Measurements from ENCODE around the gene PRB2.
"Not testable (repeated sequence)": the region's sequence is repeated elsewhere in the genome, so short reads cannot be mapped to it uniquely, and the experiment has no call there.

Gene PRB2

DNA sequence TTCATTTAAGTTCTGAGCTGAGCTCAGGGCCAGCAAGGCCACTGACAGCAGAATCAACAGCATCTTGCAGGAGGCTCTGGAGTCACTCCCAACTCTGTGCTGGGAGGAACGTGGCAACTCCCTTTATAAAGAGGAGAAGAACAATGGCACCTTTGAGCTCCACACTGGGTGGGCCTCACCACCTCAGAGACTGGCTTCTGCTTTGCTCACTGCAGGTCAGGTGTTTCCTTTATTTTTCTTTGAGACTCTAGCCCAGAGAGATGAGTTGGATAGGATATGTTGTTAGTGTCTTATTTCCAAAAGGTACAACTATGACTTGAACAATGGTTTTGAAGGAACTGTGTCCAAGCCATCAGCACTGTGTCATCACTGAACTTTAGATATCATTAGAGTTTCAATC, at the start of gene PRB2:
Gene PRB2 (minus strand): TSS at position 101 of the 400 bp plus-strand sequence. CDS start 38 bp downstream, at position 63.
- not testable (repeated sequence) for DNase-seq

DNA sequence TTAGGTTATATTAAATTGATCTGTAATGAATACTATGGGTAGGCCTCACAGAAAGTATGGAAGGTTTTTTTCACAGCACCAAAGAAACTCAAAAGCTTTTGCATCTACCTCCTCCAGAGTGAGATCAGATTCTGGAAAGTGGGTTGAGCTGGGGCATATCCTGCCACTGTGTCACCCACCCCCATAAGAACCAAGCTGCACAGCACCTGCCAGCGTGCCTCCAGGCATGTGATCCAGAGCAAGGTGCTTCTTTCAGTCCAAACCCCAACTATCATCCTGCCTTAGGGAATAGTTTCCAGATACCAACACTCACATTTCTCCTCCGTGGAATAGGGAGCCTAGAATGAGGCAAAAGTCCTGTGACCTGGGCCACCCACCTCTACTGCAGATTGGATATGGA, 42.6 kb upstream of the PRB2 start:
- DNase-seq: no peak

DNA sequence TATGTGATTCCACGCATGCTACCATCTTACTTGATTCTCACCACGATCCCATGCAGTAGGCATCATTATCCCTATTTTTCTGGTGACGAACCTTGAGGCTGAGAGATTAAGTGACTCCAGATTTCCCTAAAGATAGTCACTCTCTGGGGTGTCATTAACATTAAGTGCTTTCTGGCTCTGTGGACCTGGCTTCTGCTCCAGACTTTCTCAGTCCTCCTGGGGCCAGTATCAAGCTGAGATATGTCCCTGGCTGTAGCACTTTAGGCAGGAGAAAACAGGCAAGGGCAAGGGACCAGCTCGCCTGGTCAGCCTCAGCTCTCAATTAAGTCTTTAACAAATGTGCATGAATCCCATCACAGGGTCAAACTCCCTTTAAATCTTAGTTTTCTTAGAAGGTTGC, 38.3 kb upstream of the PRB2 start:
- DNase-seq: no peak

DNA sequence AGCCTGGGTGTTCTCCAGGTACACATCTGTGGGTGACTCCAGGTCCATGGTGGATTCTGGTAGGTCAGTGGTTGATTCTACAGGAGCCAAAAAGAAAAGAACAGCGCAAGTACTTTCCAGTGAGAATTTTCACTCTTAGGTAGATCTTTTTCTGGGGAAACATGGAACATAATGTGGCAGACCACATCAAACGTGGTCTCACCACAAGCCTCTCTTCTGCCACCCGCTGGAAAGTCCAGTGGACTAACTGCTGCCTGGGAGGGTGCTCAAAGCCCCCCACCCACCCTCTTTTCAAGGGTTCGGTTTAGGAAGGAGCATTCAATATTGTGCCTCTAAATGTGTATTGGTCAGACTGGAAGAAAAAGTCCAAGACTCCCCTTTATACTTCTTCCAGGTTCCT, 36.1 kb upstream of the PRB2 start:
- DNase-seq: no peak

DNA sequence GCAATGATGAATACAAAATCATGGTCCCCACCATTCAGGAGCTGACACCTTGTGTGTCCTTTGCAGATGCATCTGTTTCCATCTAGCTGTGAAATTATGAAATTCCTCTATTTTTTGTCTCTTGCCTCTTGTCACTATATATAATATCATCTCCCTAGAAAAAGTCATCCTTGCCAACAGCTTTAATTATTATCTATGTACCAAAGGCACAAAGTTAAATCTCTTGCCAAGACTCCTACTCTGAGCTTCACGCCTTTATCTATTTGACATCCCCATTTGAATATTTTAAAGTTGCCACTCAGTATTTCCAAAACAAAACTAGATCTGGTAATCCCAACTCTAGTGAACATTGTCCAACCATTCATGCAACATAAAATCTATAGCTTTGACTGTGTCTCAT, 32.0 kb upstream of the PRB2 start:
- no peak for DNase-seq

DNA sequence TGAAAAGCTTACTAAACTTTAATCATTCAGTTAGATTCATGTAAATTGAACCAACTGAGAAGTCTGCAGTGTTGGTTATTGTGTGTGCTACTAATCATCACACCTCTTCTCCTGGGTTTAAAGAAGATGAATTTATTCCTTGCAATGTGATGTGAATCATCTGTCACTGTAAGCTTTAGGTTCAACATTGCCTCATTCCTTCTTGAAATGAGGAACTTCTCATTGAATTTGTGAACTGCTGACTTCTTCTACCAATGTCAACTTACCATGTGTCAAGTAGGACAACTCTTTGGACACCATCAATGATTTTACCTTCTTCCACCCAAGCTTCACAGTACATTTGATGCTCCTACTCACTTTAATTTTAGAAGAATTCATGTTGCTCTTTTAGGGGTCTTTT, 17.4 kb upstream of the PRB2 start:
- peak; percentile 5 to 25 for DNase-seq

DNA sequence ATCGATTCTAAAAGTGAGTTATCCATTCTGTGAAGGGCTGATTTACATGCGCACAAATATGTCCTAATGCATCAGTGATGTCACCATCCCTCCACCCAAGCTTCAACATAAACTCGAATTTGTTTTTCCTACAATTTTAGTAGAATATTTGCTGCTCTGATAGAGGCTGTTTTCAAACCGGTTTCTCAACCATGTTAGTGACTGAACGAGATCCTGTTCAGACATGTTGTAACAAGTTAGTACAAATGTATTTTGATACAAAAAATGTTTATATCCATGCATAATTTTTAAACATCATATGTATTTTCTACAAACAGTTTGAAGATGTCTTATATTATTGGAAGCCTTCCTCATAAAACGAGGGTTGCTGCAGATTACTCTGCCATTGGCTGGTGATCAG, 12.7 kb upstream of the PRB2 start:
- no peak for DNase-seq

DNA sequence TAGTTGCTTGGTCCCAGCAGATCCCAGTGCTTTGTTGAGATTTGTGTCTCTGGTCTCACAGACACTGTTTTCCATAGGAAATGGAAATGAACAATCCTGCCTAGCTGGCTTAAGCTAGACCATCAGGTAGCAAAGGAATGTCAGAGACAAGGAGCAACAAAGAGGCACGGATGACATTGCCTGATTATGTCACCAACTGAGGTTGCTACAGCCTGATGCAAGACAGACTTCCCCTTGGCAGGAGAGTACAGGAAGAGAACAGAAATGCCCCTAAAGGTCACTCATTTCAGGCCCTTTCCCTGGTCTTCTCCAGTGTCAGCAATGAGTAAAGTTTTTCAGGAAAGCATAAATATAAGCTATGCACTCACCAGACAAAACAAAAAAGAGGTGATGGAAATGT, 2.0 kb upstream of the PRB2 start:
- peak; percentile 47 to 55 for DNase-seq

DNA sequence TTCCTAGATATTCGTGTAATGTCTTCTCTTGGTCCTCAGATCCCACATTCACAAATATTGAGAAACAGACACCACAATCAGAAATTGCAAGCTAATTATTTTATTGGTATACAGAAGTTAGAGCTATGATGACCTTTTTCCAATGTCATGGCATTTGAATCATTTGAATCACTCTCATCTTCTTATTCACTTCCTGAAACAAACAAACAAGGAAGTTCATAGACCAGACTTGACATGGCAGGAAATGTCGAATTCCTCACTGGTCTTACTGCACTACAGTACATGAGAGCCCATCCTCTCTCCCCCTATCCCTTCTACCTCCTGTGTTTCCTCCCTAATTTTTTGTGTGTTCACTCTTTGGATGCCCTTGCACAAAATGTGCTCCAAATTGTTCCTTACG, 3.9 kb downstream of the PRB2 start:
- DNase-seq: peak; percentile 28 to 29

DNA sequence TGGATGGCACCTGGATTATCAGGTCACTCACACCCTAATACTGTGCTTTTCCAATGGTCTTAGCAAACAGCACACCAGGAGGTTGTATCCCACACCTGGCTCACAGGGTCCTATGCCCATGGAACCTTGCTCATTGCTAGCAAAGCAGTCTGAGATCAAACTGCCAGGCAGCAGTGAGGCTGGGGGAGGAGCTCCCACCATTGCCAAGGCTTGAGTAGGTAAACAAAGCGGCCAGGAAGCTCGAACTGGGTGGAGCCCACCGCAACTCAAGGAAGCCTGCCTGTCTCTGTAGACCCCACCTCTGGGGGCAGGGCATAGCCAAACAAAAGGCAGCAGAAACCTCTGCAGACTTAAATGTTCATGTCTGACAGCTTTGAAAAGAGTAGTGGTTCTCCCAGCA, 17.9 kb downstream of the PRB2 start:
- DNase-seq: not testable (repeated sequence)

DNA sequence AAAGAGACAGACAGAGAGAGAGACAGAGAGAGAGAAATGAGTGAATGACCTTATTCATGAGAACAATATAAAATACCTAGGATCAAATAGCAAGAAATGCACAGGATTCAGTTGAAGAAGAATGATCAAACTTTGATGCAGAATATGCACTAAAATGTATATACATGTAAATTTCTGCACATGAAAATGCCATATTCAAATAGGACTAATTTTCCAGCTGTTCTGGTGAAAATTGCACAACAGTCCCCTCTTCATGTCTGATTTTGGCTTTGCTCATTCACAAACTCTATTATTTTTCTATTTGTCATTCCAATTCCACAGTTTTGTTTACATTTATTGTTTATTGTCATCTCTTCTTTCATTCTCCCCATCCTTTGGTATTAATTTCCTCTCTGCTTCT, 34.2 kb downstream of the PRB2 start:
- DNase-seq: no peak

DNA sequence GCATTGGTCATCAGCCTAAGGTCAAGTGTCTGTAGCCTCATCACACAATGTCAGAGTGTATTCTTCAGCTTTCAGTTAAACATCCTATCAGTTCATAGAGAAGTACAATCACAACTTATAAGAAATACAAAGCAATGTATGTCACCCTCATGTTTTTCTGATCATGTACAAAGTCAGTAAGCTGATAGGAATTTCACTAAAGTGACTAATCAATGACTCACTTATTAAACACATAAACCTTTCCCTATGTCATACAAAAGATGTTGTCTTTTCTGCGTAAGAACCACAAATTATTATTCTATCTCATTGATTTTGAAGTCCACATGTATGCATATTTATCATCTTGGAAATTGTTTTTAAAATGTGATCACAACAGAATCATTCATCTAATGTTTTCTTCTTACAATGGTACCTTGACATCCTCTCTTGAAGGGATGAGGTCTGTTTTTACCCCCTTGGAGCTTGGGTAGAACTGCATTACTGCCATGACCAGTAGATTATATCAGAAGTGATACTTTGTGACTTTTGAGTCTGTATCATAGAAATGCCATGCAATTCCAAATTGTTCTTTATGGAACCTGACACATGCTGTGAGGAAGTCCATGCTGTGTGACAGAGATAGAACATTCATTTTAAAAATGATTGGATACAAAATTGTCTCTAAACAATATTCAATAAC, 35.0 kb downstream of the PRB2 start:
- not testable (repeated sequence) for DNase-seq

DNA sequence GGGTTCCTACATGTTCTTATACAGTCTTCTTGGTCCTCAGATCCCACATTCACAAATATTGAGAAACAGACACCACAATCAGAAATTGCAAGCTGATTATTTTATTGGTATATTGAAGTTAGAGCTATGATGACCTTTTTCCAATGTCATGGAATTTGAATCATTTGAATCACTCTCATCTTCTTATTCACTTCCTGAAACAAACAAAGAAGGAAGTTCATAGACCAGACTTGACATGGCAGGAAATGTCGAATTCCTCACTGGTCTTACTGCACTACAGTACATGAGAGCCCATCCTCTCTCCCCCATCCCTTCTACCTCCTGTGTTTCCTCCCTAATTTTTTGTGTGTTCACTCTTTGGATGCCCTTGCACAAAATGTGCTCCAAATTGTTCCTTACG, 43.6 kb downstream of the PRB2 start:
- not testable (repeated sequence) for DNase-seq

DNA sequence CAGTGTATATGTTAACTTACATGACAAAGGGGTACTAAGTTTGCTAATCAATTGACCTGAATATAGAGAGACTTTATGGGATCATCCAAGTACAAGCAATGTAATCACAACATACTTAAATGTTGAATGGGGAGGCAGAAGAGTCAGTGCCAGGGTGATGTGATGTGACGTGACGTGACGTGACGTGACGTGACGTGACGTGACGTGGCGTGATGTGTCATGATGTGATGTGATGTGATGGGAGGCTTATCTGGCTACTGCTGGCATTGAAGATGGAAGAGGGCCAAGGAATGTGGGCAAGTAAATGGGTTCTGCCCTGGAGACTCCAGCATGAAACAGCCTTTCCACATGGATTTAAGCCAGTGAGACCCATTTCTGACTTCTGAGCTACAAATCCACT, 46.9 kb downstream of the PRB2 start:
- DNase-seq: no peak

DNA sequence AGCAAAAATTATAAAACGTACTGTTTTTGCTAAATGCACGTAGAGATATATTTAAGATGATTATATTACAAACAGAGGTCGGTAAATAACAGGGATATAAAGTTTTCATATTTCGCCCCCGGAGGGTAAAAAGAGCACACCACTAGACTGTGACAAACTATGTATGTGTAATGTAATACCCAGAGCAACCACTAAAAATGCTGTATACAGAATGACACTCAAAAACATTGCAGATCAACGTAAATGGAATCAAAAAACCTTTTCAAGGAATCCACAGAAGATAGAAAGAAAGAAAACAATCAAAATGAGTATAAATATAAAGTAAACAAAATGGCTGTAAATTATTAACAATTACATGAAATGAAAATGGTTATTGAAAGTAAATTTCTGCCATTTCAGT, 47.6 kb downstream of the PRB2 start:
- no peak for DNase-seq

DNA sequence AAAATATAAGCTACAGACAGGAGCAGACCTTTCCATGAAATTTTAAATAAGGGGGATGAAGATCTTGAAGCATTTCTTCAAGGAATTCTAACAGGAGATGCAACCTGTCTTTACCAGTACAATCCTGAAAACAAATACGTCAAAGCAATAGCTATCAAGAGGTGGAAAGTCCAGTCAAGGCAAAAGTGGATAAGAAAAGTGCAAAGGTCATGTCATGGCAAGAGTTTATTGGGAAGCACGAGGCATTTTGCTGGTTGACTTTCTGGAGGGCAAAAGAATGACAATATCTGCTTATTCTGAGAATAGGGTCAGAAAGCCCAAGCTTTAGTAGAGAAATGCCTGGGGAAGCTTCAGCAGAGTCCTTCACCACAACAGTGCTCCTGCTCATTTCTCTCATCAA, 50.9 kb downstream of the PRB2 start:
- DNase-seq: no peak
